Measurements from ENCODE around the gene GPC6. TPM values are rescaled to one million over a fixed set of nuclear protein-coding genes. Genes with fewer than 3 reads are reported as not detected.

Gene GPC6
- polyA plus RNA-seq, 2 of the 4 experiments (the other 2 are of a cell fraction), result 8.0 to 14.4 TPM

DNA sequence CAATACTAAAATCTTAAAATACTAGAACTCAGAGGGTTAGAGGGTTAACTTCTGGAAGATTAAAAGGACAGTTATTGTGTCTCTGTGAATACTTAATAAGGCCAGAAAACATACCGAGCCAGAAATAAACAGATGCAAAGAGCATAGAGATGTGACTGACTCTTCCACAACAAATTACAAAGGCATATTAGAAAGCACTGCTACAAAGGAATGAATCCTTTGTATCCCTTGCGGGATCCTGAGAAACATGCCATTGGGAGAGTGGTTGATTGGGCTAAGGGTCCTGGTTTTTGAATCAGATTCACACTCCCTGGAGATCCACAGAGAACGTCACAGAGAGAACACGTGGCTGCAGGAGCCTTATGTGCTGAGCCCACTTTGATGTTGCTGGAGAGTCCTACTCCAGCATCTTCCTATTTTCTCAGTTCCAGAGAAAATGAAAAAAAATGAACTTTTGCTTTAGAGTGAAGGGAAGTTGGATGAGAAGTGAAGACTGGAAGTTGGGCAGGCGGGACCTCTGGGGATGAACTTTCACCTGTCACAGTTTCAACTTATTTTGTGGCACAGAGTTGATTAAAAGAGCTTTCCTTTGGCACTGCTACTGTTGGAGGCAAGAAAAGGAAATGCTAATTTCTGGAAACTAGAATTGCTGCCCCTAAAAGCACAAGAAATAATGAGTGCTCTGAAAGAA is 943.0 kb downstream of the GPC6 start:
- POLR2A ChIA-PET, result no interaction called here
- DNase-seq (ENCODE audit: low read depth in 1 of 2, low spot score in 1 of 2) (no peak), FAIRE-seq (no peak)

DNA sequence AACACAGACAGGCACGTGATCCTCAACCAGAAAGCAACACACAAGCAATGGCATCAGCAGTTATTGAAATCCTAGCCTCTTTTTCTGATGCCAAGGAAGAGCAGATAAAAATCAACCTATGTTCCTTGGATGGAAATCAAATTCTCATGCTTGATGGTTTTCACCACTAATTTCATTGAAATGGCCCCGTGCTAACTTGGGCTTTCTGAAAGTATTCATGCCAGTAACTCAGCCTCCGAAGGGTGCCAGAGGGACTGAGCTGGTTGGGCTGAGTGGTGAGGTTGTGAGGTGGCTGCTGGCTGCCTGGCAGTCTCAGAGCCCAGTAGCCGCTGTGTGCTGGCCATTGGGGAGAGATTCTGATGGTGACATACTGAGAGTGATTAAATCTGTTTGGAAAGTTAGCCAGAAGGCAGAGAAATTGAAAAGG is 943.6 kb downstream of the GPC6 start:
- DNase-seq (ENCODE audit: low read depth in 1 of 2, low spot score in 1 of 2) (no peak), ATAC-seq (no peak), FAIRE-seq (no peak)
- Histone ChIP-seq H3K4me2 (no peak overlapping the region), H3K9me3 (no peaks in the 10 kb centered on the region), H3K4me3 (no peak overlapping the region), H3K4me1 (no peaks in the 10 kb centered on the region), H3K27ac (no peak overlapping the region)
- POLR2A ChIA-PET, result no interaction called here
- CTCF ChIA-PET, result no interaction called here
- 23% methylated on average over 4 of the region's 4 CpGs for WGBS (ENCODE audit: missing lambda C conversion rate)
- no peak for TF ChIP-seq CEBPB (IDR thresholded peaks at IDR 0.05)

More for the DNA sequence above, 943.0 kb downstream of the GPC6 start:
- no peak overlapping the region for H3K4me2 ChIP-seq
- CTCF ChIA-PET, result no interaction called here
- no peak overlapping the region for H3K27ac ChIP-seq
- WGBS (ENCODE audit: missing lambda C conversion rate), result 48% methylated on average over 5 of the region's 5 CpGs
- no peak for ATAC-seq
- no peaks in the 10 kb centered on the region for H3K4me1 ChIP-seq
- TF ChIP-seq, protein P1, sequence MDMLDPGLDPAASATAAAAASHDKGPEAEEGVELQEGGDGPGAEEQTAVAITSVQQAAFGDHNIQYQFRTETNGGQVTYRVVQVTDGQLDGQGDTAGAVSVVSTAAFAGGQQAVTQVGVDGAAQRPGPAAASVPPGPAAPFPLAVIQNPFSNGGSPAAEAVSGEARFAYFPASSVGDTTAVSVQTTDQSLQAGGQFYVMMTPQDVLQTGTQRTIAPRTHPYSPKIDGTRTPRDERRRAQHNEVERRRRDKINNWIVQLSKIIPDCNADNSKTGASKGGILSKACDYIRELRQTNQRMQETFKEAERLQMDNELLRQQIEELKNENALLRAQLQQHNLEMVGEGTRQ (IDR thresholded peaks at IDR 0.05), result no peak
- TF ChIP-seq RARB (CRISPR knock-in tag; IDR thresholded peaks at IDR 0.05), result no peak
- TF ChIP-seq POLR2A (IDR thresholded peaks at IDR 0.05; ENCODE audit: low read length), result no peak
- no peak for TF ChIP-seq PHF8 (IDR thresholded peaks at IDR 0.05; ENCODE audit: borderline replicate concordance, low read depth)
- no peak for TF ChIP-seq ZFP36 (IDR thresholded peaks at IDR 0.05; ENCODE audit: borderline replicate concordance, partially characterized antibody)
- no peak for TF ChIP-seq JUN (IDR thresholded peaks at IDR 0.05)
- TF ChIP-seq, protein P2, sequence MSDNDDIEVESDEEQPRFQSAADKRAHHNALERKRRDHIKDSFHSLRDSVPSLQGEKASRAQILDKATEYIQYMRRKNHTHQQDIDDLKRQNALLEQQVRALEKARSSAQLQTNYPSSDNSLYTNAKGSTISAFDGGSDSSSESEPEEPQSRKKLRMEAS (IDR thresholded peaks at IDR 0.05), result no peak
- no peak for TF ChIP-seq NFE2L2 (conservative IDR thresholded peaks at IDR 0.05; ENCODE audit: low read length)
- TF ChIP-seq, protein P3, sequence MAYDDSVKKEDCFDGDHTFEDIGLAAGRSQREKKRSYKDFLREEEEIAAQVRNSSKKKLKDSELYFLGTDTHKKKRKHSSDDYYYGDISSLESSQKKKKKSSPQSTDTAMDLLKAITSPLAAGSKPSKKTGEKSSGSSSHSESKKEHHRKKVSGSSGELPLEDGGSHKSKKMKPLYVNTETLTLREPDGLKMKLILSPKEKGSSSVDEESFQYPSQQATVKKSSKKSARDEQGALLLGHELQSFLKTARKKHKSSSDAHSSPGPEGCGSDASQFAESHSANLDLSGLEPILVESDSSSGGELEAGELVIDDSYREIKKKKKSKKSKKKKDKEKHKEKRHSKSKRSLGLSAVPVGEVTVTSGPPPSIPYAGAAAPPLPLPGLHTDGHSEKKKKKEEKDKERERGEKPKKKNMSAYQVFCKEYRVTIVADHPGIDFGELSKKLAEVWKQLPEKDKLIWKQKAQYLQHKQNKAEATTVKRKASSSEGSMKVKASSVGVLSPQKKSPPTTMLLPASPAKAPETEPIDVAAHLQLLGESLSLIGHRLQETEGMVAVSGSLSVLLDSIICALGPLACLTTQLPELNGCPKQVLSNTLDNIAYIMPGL (CRISPR knock-in tag; IDR thresholded peaks at IDR 0.05; ENCODE audit: borderline replicate concordance), result no peak
- TF ChIP-seq FOSB (CRISPR knock-in tag; IDR thresholded peaks at IDR 0.05), result no peak
- no peak for TF ChIP-seq SREBF2 (IDR thresholded peaks at IDR 0.05)
- H3K9me3 ChIP-seq, result no peaks in the 10 kb centered on the region
- H3K4me3 ChIP-seq, result no peak overlapping the region

DNA sequence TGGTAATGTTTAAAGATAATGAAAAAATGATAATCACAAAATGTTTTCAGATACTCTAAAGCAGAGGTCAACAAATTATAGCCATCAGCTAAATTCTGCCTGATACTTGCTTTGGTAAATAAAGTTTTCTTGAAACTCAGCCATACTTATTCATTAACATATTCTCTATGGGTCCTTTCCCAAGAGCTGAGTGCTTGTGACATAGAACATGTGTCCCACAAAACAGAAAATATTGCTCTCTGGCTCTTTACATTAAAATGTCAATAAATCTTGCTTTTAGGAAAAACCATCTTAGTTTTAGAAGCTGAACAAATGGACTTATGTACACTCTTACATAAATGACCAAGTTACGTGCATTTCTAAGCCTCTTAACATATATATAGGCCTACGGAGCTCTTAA is 945.8 kb downstream of the GPC6 start:
- no peak overlapping the region for H3K27ac ChIP-seq
- 62% methylated on average over 2 of the region's 2 CpGs for WGBS (ENCODE audit: missing lambda C conversion rate)
- no peaks in the 10 kb centered on the region for H3K9me3 ChIP-seq
- TF ChIP-seq ZC3H11A (IDR thresholded peaks at IDR 0.05) (no peak), BHLHE40 (IDR thresholded peaks at IDR 0.05; ENCODE audit: low read depth, low read length) (no peak), EP300 (IDR thresholded peaks at IDR 0.05) (no peak), TFCP2L1 (CRISPR knock-in tag; IDR thresholded peaks at IDR 0.05) (no peak), POLR2A (IDR thresholded peaks at IDR 0.05; ENCODE audit: low read length) (no peak), MAFK (IDR thresholded peaks at IDR 0.05; ENCODE audit: partially characterized antibody) (no peak), PHF8 (IDR thresholded peaks at IDR 0.05; ENCODE audit: borderline replicate concordance, low read depth) (no peak)
- no peaks in the 10 kb centered on the region for H3K4me1 ChIP-seq
- ChIA-PET CTCF (interaction anchor here (1.8 to 2.0 kb wide), 2 partner anchors 11 to 189 kb away, joined by 4 to 6 read pairs; no protein-coding TSS in a partner anchor), POLR2A (no interaction called here)
- FAIRE-seq, result no peak
- no peak for DNase-seq (ENCODE audit: low read depth in 1 of 2, low spot score in 1 of 2)
- no peak overlapping the region for H3K4me3 ChIP-seq
- no peak for ATAC-seq
- no peak overlapping the region for H3K4me2 ChIP-seq

DNA sequence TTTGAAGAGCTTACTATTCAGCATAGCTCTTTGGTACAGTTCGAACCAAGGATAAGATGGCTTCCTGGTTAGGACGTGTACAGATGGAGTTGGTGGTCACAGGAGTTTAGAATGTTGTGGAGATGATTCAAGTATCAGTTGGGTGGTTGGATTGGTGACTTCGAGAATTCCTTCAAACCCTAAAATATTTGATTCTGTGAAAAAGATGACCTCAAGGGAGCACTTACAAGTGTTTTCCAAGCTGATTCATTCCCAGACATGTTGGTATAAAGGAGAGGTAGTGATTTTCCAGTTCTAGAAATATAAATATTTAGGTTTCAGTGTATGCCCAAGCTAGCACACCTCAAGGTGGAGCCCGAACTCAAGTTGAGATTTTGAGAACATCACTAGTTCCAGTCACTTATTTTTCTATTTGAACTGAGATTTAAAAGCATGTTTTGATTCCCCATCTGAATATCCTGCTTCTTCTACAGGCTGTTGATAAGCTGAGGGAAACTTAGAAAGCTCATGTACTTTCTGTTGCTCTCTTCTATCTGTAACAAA is 946.8 kb downstream of the GPC6 start:
- FAIRE-seq, result no peak
- Histone ChIP-seq H3K4me3 (no peak overlapping the region), H3K27ac (no peak overlapping the region), H3K9me3 (no peaks in the 10 kb centered on the region), H3K4me1 (no peaks in the 10 kb centered on the region), H3K4me2 (no peak overlapping the region)
- DNase-seq (ENCODE audit: low read depth in 1 of 2, low spot score in 1 of 2), result no peak
- TF ChIP-seq, protein P4, sequence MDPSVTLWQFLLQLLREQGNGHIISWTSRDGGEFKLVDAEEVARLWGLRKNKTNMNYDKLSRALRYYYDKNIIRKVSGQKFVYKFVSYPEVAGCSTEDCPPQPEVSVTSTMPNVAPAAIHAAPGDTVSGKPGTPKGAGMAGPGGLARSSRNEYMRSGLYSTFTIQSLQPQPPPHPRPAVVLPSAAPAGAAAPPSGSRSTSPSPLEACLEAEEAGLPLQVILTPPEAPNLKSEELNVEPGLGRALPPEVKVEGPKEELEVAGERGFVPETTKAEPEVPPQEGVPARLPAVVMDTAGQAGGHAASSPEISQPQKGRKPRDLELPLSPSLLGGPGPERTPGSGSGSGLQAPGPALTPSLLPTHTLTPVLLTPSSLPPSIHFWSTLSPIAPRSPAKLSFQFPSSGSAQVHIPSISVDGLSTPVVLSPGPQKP (IDR thresholded peaks at IDR 0.05; ENCODE audit: low read depth, low read length), result no peak
- TF ChIP-seq ZC3H11A (IDR thresholded peaks at IDR 0.05) (no peak), FOSB (CRISPR knock-in tag; IDR thresholded peaks at IDR 0.05) (no peak), CBX2 (IDR thresholded peaks at IDR 0.05; ENCODE audit: borderline replicate concordance, low read depth) (no peak), NR3C1 (IDR thresholded peaks at IDR 0.05) (no peak), EP300 (IDR thresholded peaks at IDR 0.05) (no peak)
- TF ChIP-seq, protein P5, sequence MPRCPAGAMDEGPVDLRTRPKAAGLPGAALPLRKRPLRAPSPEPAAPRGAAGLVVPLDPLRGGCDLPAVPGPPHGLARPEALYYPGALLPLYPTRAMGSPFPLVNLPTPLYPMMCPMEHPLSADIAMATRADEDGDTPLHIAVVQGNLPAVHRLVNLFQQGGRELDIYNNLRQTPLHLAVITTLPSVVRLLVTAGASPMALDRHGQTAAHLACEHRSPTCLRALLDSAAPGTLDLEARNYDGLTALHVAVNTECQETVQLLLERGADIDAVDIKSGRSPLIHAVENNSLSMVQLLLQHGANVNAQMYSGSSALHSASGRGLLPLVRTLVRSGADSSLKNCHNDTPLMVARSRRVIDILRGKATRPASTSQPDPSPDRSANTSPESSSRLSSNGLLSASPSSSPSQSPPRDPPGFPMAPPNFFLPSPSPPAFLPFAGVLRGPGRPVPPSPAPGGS (IDR thresholded peaks at IDR 0.05), result no peak
- no peak for ATAC-seq
- ChIA-PET CTCF (no interaction called here), POLR2A (no interaction called here)
- WGBS (ENCODE audit: missing lambda C conversion rate), result 8% methylated on average over 4 of the region's 4 CpGs

Data from A549 (cell line).